ENCODE measurements around the gene EXD2. TPM values are rescaled to one million over a fixed set of nuclear protein-coding genes. Genes with fewer than 3 reads are reported as not detected.

Gene EXD2, protein sequence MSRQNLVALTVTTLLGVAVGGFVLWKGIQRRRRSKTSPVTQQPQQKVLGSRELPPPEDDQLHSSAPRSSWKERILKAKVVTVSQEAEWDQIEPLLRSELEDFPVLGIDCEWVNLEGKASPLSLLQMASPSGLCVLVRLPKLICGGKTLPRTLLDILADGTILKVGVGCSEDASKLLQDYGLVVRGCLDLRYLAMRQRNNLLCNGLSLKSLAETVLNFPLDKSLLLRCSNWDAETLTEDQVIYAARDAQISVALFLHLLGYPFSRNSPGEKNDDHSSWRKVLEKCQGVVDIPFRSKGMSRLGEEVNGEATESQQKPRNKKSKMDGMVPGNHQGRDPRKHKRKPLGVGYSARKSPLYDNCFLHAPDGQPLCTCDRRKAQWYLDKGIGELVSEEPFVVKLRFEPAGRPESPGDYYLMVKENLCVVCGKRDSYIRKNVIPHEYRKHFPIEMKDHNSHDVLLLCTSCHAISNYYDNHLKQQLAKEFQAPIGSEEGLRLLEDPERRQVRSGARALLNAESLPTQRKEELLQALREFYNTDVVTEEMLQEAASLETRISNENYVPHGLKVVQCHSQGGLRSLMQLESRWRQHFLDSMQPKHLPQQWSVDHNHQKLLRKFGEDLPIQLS
- total RNA-seq, result 5.2 and 6.9 TPM in 2 replicates

DNA sequence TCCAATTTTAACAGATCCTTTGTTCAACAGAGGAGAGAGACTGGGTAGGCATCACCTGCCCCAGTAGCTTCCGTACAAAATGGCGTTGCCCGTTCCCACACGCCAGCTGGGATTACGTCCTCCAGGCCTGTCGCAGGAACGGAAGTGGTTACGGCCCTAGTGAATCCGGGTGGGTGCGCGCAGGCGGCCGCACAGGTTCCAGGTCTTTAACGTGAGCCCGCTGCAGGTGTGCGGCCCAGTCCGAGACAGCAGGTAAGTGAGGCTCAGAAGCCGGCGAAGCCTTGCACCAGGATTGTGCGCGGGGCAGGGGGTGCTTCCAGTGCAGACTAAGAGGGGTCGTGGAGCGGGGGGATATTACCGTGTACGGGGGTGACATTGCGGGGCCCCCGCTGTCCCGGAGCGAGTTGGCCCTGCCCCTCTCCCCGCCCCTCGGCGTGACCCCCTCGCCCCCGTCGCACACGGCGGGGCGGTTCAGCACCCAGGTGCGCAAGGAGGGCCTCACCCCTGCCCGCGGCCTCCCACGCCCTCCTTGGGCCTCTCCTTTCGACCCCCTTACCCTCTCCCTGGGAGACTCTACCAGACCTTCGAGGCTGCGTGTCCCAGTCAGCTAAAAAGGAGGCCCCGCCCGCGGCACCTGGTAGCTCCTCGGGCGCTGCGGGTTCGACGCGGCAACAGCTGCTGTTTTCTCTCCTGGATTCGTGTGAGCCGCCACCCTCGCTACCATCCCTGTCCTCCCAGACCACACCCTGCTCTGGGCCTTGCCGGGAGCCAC lies at the start of gene EXD2:
Gene EXD2, plus strand, starts transcription at position 159 of the 772 bp plus-strand sequence. CDS start 17,973 bp downstream, outside the sequence.
- DNase-seq (peak; percentile 58), ATAC-seq (ENCODE audit: low read depth) (peak; percentile 84)
- intact Hi-C loops (cut with micrococcal nuclease), result loop anchor here (1.0 kb wide), 2 partner anchors 38 to 207 kb away; partner anchors contain the start of genes DCAF5, ERH and SLC39A9
- ChIA-PET CTCF (interaction anchor here (2.4 kb wide), 1 partner anchor 62 kb away, joined by 6 read pairs; no protein-coding TSS in a partner anchor), POLR2A (interaction anchor here (0.6 to 2.0 kb wide), 5 partner anchors 39 to 575 kb away, joined by 3 to 23 read pairs (median 6); partner anchors contain the start of genes DCAF5, ERH, SLC39A9 and SRSF5)
- peaks cover 9% of the 10 kb centered on the region for H3K36me3 Mint-ChIP-seq (ENCODE audit: low read depth)
- peak within 1 kb of the TSS; percentile 83 for H3K27ac Mint-ChIP-seq
- peak within 1 kb of the TSS; percentile 93 for H3K4me3 Mint-ChIP-seq
- no peaks in the 10 kb centered on the region for H3K9me3 Mint-ChIP-seq
- peaks cover 16% of the 10 kb centered on the region for H3K4me1 Mint-ChIP-seq
- H3K27me3 Mint-ChIP-seq, result peaks cover 3% of the 10 kb centered on the region
- TF ChIP-seq, protein P1, sequence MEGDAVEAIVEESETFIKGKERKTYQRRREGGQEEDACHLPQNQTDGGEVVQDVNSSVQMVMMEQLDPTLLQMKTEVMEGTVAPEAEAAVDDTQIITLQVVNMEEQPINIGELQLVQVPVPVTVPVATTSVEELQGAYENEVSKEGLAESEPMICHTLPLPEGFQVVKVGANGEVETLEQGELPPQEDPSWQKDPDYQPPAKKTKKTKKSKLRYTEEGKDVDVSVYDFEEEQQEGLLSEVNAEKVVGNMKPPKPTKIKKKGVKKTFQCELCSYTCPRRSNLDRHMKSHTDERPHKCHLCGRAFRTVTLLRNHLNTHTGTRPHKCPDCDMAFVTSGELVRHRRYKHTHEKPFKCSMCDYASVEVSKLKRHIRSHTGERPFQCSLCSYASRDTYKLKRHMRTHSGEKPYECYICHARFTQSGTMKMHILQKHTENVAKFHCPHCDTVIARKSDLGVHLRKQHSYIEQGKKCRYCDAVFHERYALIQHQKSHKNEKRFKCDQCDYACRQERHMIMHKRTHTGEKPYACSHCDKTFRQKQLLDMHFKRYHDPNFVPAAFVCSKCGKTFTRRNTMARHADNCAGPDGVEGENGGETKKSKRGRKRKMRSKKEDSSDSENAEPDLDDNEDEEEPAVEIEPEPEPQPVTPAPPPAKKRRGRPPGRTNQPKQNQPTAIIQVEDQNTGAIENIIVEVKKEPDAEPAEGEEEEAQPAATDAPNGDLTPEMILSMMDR (IDR thresholded peaks at IDR 0.05), result no peak

DNA sequence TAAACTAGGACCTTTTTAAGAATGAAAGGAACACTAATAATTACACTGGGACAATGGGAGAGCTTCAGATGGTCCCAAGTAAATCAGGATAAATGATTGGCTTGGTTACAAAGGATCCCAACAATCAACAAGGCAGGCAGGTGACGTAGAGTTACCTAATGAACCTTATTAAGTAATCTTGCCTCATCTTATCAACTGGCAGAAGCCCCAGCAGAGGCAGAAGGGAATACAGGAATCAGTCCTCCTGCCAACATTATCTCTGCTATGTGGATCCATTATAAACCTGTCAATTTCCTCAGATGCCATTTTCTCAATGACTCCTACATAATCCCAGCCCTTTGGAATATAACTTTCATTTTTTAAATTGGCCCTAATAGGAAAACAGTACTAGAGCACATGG lies 49.7 kb upstream of the EXD2 start:
- Mint-ChIP-seq H3K4me1 (peaks cover 28% of the 10 kb centered on the region), H3K4me3 (no peak overlapping the region), H3K27me3 (no peaks in the 10 kb centered on the region), H3K27ac (no peak overlapping the region), H3K36me3 (ENCODE audit: low read depth) (peaks cover 38% of the 10 kb centered on the region), H3K9me3 (no peaks in the 10 kb centered on the region)
- TF ChIP-seq, protein P1 (IDR thresholded peaks at IDR 0.05), result no peak
- ChIA-PET CTCF (no interaction called here), POLR2A (no interaction called here)
- intact Hi-C loops (cut with micrococcal nuclease), result no loop called here
- ATAC-seq (ENCODE audit: low read depth), result no peak
- no peak for DNase-seq

DNA sequence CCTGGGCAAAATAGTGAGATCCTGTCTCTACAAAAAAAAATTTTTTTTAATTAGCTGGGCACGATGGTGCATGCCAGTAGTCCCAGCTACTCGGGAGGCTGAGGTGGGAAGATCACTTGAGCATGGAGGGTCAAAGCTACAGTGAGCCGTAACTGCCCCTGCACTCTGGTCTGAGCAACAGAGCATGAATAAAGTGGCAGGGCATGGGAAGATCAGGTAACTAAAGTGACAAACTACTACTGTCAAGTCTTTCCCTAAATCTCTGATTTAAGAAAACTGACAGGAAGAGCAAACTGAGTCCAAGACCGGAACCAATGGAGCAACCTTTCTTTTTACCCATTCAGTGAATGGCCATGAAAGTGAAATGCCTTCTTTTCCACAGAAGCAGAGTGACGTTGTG lies 49.2 kb upstream of the EXD2 start:
- POLR2A ChIA-PET, result no interaction called here
- no peaks in the 10 kb centered on the region for H3K27me3 Mint-ChIP-seq
- intact Hi-C loops (cut with micrococcal nuclease), result no loop called here
- TF ChIP-seq, protein P1 (IDR thresholded peaks at IDR 0.05), result no peak
- H3K27ac Mint-ChIP-seq, result no peak overlapping the region
- H3K9me3 Mint-ChIP-seq, result no peaks in the 10 kb centered on the region
- CTCF ChIA-PET, result no interaction called here
- no peak for DNase-seq
- peaks cover 30% of the 10 kb centered on the region for H3K4me1 Mint-ChIP-seq
- peaks cover 39% of the 10 kb centered on the region for H3K36me3 Mint-ChIP-seq (ENCODE audit: low read depth)
- no peak overlapping the region for H3K4me3 Mint-ChIP-seq
- no peak for ATAC-seq (ENCODE audit: low read depth)

DNA sequence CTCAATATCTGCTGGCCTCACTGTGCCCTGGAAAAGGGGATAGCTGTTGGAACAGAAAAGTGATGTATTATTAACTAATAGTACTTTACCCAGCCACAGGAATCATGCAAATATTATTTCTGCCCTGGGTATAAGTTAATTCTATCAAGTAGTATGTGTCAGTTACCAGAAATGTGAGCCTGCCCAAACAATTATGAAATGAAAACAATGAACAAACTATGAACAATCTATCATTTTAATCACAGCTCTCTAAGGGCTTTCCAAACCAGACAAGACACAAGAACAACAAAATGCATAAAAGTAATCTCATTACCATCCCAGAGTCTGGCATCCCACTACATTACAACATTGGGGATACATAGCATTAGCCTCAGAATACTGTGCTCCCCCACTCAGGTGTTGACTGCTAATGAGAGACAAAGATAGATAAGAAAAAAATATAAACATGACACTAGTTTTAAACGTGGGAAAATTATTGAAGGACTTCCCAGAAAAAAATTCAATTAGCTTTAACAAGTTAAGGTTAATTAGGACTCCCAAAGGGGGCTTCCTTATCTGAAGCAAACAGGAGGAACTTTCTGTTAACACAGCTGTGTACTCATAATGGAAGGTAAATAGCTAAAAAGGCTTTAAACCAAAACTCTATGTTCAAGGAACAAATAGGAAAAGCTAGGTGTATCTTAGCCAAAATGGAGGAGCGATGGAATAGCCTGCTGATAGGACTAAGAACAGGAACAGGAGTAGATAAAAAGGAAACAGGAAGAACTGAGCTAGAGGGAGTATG lies 41.6 kb upstream of the EXD2 start:
- TF ChIP-seq, protein P1 (IDR thresholded peaks at IDR 0.05), result no peak
- intact Hi-C loops (cut with micrococcal nuclease), result loop anchor here (5.0 kb wide), 4 partner anchors 203 to 1907 kb away; partner anchors contain the start of genes ATP6V1D, PALS1 and SUSD6
- Mint-ChIP-seq H3K27me3 (no peaks in the 10 kb centered on the region), H3K27ac (peak overlapping the region; percentile 2), H3K9me3 (no peaks in the 10 kb centered on the region), H3K4me1 (peaks cover 45% of the 10 kb centered on the region), H3K36me3 (ENCODE audit: low read depth) (peaks cover 42% of the 10 kb centered on the region), H3K4me3 (peak overlapping the region; percentile 50)
- ATAC-seq (ENCODE audit: low read depth), result no peak
- ChIA-PET CTCF (interaction anchor here (0.6 to 3.2 kb wide), 4 partner anchors 9 to 20 kb away, joined by 3 to 11 read pairs (median 3); no protein-coding TSS in a partner anchor), POLR2A (interaction anchor here (1.3 kb wide), 1 partner anchor 18 kb away, joined by 6 read pairs; no protein-coding TSS in a partner anchor)
- no peak for DNase-seq

Data from activated B cell treated with CpG ODN at 0.5 μM for 24 hours (primary cell).